AG04450 (cell line): ENCODE data around the gene TPGS1. TPM values are rescaled to one million over a fixed set of nuclear protein-coding genes. Genes with fewer than 3 reads are reported as not detected.

Experiments used
- CTCF ChIA-PET: fragments of 300-600, 350-600 bp; formaldehyde crosslinking; extraction: SDS; loops from one replicate; lab custom pipeline; 2022; ENCODE audit warnings: antibody characterized with exemption, inconsistent platforms; lab: Charles Lee
- POLR2A ChIA-PET: fragments of 350-600 bp; formaldehyde crosslinking; extraction: SDS; loops from one replicate; lab custom pipeline; 2021; ENCODE audit warnings: antibody characterized with exemption, inconsistent platforms; lab: Yijun Ruan, JAX
- DNase-seq: peaks from one replicate; pipeline ENCODE4 v3.0.0-alpha.2; 2011; ENCODE audit warnings: low read depth, low spot score
- H3K27ac ChIP-seq: one replicate; pipeline ENCODE4 v1.5.1; 2012; ENCODE audit warnings: low read depth, low read length, control low read depth
- H3K27me3 ChIP-seq: one replicate; pipeline ENCODE4 v1.6.0; 2012; ENCODE audit warnings: low read length; ENCODE audit not compliant: control insufficient read depth, insufficient read depth
- H3K4me3 ChIP-seq: 2 replicates; pipeline ENCODE4 v1.5.1; 2011; ENCODE audit warnings: mild to moderate bottlenecking, low read depth, low read length, control low read depth
- H3K9me3 ChIP-seq: 2 replicates; pipeline ENCODE4 v1.5.1; 2012; ENCODE audit warnings: low read length; ENCODE audit not compliant: control insufficient read depth, insufficient read depth
- polyA plus RNA-seq: library from polyadenylated mRNA; depleted of rRNA; stranded (reverse); fragments of >200 nt; gene quantifications from 2 replicates; pipeline ENCODE4 v1.2.3, GENCODE V29; 2011; rRNA removed
- TF ChIP-seq, protein P1 (sequence below): IDR thresholded peaks from 2 replicates; pipeline ENCODE4 v1.5.1; 2011; ENCODE audit warnings: low read depth, low read length, control low read depth, inconsistent platforms

TPGS1 gene
- polyA plus RNA-seq, 1 experiment, result 2.6 TPM

DNA sequence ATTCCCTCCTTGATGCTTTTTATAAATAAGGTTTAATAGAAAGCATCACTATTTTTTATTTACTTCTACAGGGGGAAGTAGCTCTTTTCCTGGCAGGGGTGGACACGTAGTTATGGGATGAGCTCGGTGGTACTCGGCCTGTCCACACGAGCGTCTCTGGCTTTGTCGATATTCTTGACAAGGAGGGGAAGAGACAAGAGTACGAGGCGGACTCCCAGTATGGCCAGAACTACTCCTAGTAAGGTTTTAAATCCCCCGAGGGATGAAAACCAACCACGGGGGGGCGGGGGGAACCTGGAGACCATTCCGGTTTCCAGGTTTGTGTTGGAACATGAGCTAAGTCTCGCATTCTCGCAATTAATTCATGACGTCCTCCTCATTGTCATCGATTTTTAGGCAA is 59.5 kb downstream of the TPGS1 start:
- no peak for DNase-seq
- POLR2A ChIA-PET, result interaction anchor here (0.7 kb wide), 1 partner anchor 40 kb away, joined by 4 read pairs; no protein-coding TSS in a partner anchor
- TF ChIP-seq, protein P1, sequence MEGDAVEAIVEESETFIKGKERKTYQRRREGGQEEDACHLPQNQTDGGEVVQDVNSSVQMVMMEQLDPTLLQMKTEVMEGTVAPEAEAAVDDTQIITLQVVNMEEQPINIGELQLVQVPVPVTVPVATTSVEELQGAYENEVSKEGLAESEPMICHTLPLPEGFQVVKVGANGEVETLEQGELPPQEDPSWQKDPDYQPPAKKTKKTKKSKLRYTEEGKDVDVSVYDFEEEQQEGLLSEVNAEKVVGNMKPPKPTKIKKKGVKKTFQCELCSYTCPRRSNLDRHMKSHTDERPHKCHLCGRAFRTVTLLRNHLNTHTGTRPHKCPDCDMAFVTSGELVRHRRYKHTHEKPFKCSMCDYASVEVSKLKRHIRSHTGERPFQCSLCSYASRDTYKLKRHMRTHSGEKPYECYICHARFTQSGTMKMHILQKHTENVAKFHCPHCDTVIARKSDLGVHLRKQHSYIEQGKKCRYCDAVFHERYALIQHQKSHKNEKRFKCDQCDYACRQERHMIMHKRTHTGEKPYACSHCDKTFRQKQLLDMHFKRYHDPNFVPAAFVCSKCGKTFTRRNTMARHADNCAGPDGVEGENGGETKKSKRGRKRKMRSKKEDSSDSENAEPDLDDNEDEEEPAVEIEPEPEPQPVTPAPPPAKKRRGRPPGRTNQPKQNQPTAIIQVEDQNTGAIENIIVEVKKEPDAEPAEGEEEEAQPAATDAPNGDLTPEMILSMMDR, result no peak
- no peak overlapping the region for H3K27ac ChIP-seq
- no peak overlapping the region for H3K4me3 ChIP-seq
- CTCF ChIA-PET, result interaction anchor here (0.5 to 1.5 kb wide), 2 partner anchors 56 to 174 kb away, joined by 4 read pairs; no protein-coding TSS in a partner anchor
- H3K27me3 ChIP-seq, result no peaks in the 10 kb centered on the region
- H3K9me3 ChIP-seq, result peaks cover 5% of the 10 kb centered on the region; the same call in 1 of the 2 replicates

DNA sequence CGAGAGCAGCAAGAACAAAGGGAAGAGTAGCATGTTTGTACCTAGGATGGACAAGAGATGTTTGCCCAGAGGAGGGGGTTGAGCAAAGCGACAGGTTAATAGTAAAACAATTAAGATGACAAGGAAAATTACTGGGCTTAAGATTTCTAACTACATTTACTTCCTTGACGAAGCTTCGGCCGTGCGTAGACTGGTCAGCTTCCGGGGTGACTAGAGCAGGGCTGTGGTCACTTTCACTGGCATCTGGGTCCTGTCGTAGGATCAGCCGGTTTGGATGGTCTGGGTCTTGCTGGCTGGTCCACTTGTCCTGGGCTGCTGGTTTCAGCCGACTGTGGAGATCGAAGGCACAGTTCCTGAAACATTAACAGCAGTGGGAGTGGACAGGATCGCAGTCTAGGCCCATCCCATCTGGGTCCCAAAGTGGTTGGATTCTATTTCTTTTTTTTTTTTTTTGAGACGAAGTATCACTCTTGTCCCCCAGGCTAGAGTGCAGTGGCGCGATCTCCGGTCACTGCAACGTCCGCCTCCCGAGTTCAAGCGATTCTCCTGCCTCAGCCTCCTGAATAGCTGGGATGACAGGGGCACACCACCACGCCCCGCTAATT is 60.1 kb downstream of the TPGS1 start:
- ChIA-PET POLR2A (no interaction called here), CTCF (no interaction called here)
- TF ChIP-seq, protein P1, result no peak

More for the DNA sequence above, 60.1 kb downstream of the TPGS1 start:
- peaks cover 5% of the 10 kb centered on the region; the same call in 1 of the 2 replicates for H3K9me3 ChIP-seq
- no peak overlapping the region for H3K4me3 ChIP-seq
- no peak overlapping the region for H3K27ac ChIP-seq
- DNase-seq, result no peak
- no peaks in the 10 kb centered on the region for H3K27me3 ChIP-seq

Other genes starting within 250 kb of the TPGS1 start
- 3.9 and 7.5 TPM in 2 replicates for gene PLPP2, start 216.1 kb upstream of the TPGS1 start, polyA plus RNA-seq
- gene MIER2, start 162.7 kb upstream of the TPGS1 start, polyA plus RNA-seq, result 14.5 and 25.5 TPM in 2 replicates
- 0.05 TPM in 1 of 2 replicates, not detected in the other for gene C2CD4C, start 98.3 kb upstream of the TPGS1 start, polyA plus RNA-seq
- 1.3 and 2.2 TPM in 2 replicates for gene SHC2, start 46.5 kb upstream of the TPGS1 start, polyA plus RNA-seq
- not detected in 2 replicates for gene MADCAM1, start 11.0 kb upstream of the TPGS1 start, polyA plus RNA-seq
- gene CDC34, start 24.3 kb downstream of the TPGS1 start, polyA plus RNA-seq, result 34.0 and 54.0 TPM in 2 replicates
- gene GZMM, start 36.6 kb downstream of the TPGS1 start, polyA plus RNA-seq, result not detected in 2 replicates
- 404 and 515 TPM in 2 replicates for gene BSG, start 65.1 kb downstream of the TPGS1 start, polyA plus RNA-seq
- gene HCN2, start 82.4 kb downstream of the TPGS1 start, polyA plus RNA-seq, result 0.33 and 0.58 TPM in 2 replicates
- gene POLRMT, start 126.0 kb downstream of the TPGS1 start, polyA plus RNA-seq, result 15.5 and 21.1 TPM in 2 replicates
- gene FGF22, start 132.4 kb downstream of the TPGS1 start, polyA plus RNA-seq, result not detected in 2 replicates
- gene RNF126, start 155.7 kb downstream of the TPGS1 start, polyA plus RNA-seq, result 1.7 and 3.1 TPM in 2 replicates
- gene FSTL3, start 168.9 kb downstream of the TPGS1 start, polyA plus RNA-seq, result 21.2 and 23.2 TPM in 2 replicates
- gene PRSS57, start 188.0 kb downstream of the TPGS1 start, polyA plus RNA-seq, result not detected in 2 replicates
- gene PALM, start 201.4 kb downstream of the TPGS1 start, polyA plus RNA-seq, result 1.8 and 2.4 TPM in 2 replicates
- gene MISP, start 243.6 kb downstream of the TPGS1 start, polyA plus RNA-seq, result 0.07 and 0.09 TPM in 2 replicates